ENCODE data around the gene ADIPOR2. TPM values are rescaled to one million over a fixed set of nuclear protein-coding genes. Genes with fewer than 3 reads are reported as not detected.
"Not testable (repeated sequence)": the region's sequence is repeated elsewhere in the genome, so short reads cannot be mapped to it uniquely, and the experiment has no call there.

ADIPOR2 gene
- total RNA-seq, 2 experiments from 2014 or later, result 31.1 to 34.8 TPM

DNA sequence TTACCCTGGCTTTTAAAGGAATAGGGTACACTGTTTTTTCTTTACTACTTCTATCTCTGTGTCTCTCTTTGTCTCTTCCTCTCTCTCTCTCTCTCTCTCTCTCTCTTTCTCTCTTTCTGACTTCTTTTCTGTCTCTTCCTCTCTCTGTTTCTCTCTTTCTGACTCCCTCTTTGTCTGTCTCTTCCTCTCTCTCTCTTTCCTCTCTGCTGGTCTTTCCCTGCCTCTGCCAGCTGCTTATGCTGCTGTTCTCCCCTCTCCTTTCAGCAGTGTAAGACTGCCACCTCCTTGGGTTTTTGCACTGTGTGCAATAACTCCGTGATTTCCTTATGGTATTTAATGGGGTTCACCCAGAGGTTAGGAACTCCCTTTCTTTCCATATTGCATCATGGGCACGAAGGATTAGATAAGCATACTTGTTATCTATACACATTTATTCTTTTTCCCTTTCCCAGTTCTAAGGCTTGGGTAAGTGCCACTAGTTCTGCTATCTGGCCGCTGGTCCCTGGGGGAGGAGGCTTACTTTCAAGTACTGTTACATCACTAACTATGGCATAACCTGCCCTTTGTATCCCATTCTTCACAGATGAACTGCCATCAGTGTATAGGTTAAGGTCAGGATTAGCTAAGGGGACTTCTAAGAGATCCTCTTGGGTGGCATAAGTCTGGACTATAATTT lies 20.8 kb downstream of the ADIPOR2 start:
- Mint-ChIP-seq H3K36me3 (ENCODE audit: low read depth) (peaks cover 34% of the 10 kb centered on the region), H3K4me1 (ENCODE audit: low read depth) (peaks cover 50% of the 10 kb centered on the region), H3K9me3 (peaks cover 13% of the 10 kb centered on the region)
- CTCF ChIA-PET; intact Hi-C loops (cut with micrococcal nuclease); H3K4me3 Mint-ChIP-seq; DNase-seq; H3K27me3 Mint-ChIP-seq (ENCODE audit: low read depth); H3K27ac Mint-ChIP-seq: not testable (repeated sequence)

DNA sequence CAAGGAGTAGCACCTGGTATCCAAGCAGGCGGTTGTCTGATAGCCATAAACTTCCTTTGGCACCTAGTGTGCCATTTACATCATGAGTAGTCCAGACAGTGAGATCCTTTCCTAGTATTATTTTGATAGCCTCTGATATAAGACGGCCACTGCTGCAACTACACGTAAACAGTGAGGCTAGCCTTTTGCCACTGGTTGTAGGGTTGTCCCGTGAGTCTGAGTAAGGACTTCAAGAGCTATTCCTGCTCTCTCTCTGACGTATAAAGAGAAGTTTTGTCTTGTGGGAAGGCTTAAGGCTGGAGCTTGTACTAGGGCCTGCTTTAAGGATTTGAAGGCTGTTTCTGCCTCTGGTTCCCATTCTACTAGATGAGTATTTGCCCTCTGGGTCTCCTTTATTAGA lies 21.4 kb downstream of the ADIPOR2 start:
- not testable (repeated sequence) for H3K27ac Mint-ChIP-seq

DNA sequence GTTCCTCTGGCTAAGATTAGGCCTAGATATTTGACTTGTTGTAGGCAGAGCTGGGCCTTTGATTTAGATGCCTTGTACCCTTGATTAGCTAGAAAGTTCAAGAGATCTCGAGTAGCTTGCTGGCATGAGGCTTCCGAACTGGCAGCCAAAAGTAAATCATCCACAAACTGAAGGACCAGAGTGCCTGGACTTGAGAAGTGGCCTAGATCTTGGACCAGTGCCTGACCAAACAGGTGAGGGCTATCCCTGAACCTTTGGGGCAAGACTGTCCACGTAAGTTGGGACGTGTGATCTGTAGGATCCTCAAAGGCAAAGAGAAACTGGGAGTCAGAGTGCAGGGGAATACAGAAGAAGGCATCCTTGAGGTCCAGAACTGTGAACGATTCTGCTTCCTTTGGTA lies 22.0 kb downstream of the ADIPOR2 start:
- H3K27me3 Mint-ChIP-seq (ENCODE audit: low read depth); H3K4me3 Mint-ChIP-seq; H3K27ac Mint-ChIP-seq; intact Hi-C loops (cut with micrococcal nuclease); DNase-seq; CTCF ChIA-PET: not testable (repeated sequence)
- Mint-ChIP-seq H3K4me1 (ENCODE audit: low read depth) (peaks cover 49% of the 10 kb centered on the region), H3K9me3 (peaks cover 13% of the 10 kb centered on the region), H3K36me3 (ENCODE audit: low read depth) (peaks cover 34% of the 10 kb centered on the region)

More for the DNA sequence above, 21.4 kb downstream of the ADIPOR2 start:
- H3K9me3 Mint-ChIP-seq, result peaks cover 13% of the 10 kb centered on the region
- H3K4me1 Mint-ChIP-seq (ENCODE audit: low read depth), result peaks cover 50% of the 10 kb centered on the region
- peaks cover 34% of the 10 kb centered on the region for H3K36me3 Mint-ChIP-seq (ENCODE audit: low read depth)
- H3K4me3 Mint-ChIP-seq; intact Hi-C loops (cut with micrococcal nuclease); CTCF ChIA-PET; DNase-seq; H3K27me3 Mint-ChIP-seq (ENCODE audit: low read depth): not testable (repeated sequence)

GRCh38 chr12:1713783-1714348 lies 23.0 kb downstream of the ADIPOR2 start:
- DNase-seq; H3K27ac Mint-ChIP-seq; CTCF ChIA-PET; H3K4me3 Mint-ChIP-seq; H3K27me3 Mint-ChIP-seq (ENCODE audit: low read depth); intact Hi-C loops (cut with micrococcal nuclease): not testable (repeated sequence)
- H3K36me3 Mint-ChIP-seq (ENCODE audit: low read depth), result peaks cover 34% of the 10 kb centered on the region
- H3K9me3 Mint-ChIP-seq, result peaks cover 13% of the 10 kb centered on the region
- peaks cover 46% of the 10 kb centered on the region for H3K4me1 Mint-ChIP-seq (ENCODE audit: low read depth)

- Mint-ChIP-seq H3K9me3 (peaks cover 13% of the 10 kb centered on the region), H3K4me1 (ENCODE audit: low read depth) (peaks cover 46% of the 10 kb centered on the region), H3K36me3 (ENCODE audit: low read depth) (peaks cover 35% of the 10 kb centered on the region)
- intact Hi-C loops (cut with micrococcal nuclease); H3K27me3 Mint-ChIP-seq (ENCODE audit: low read depth); H3K27ac Mint-ChIP-seq; CTCF ChIA-PET; H3K4me3 Mint-ChIP-seq: not testable (repeated sequence)
- peak; percentile 60 for DNase-seq
Measured at GRCh38 chr12:1715459-1715858, 24.6 kb downstream of the ADIPOR2 start.

- CTCF ChIA-PET, result no interaction called here
- H3K4me3 Mint-ChIP-seq, result no peak overlapping the region
- peaks cover 35% of the 10 kb centered on the region for H3K36me3 Mint-ChIP-seq (ENCODE audit: low read depth)
- peaks cover 40% of the 10 kb centered on the region for H3K4me1 Mint-ChIP-seq (ENCODE audit: low read depth)
- H3K27ac Mint-ChIP-seq, result no peak overlapping the region
- no peaks in the 10 kb centered on the region for H3K27me3 Mint-ChIP-seq (ENCODE audit: low read depth)
- peaks cover 13% of the 10 kb centered on the region for H3K9me3 Mint-ChIP-seq
- intact Hi-C loops (cut with micrococcal nuclease), result no loop called here
- DNase-seq, result no peak
Measured at GRCh38 chr12:1716215-1716862, 25.5 kb downstream of the ADIPOR2 start.

- H3K9me3 Mint-ChIP-seq, result peaks cover 13% of the 10 kb centered on the region
- CTCF ChIA-PET, result no interaction called here
- no peak overlapping the region for H3K27ac Mint-ChIP-seq
- H3K4me3 Mint-ChIP-seq, result no peak overlapping the region
- no peaks in the 10 kb centered on the region for H3K27me3 Mint-ChIP-seq (ENCODE audit: low read depth)
- peaks cover 35% of the 10 kb centered on the region for H3K36me3 Mint-ChIP-seq (ENCODE audit: low read depth)
- H3K4me1 Mint-ChIP-seq (ENCODE audit: low read depth), result peaks cover 40% of the 10 kb centered on the region
- no peak for DNase-seq
- intact Hi-C loops (cut with micrococcal nuclease), result no loop called here
Measured at GRCh38 chr12:1716911-1717310, 26.0 kb downstream of the ADIPOR2 start.

DNA sequence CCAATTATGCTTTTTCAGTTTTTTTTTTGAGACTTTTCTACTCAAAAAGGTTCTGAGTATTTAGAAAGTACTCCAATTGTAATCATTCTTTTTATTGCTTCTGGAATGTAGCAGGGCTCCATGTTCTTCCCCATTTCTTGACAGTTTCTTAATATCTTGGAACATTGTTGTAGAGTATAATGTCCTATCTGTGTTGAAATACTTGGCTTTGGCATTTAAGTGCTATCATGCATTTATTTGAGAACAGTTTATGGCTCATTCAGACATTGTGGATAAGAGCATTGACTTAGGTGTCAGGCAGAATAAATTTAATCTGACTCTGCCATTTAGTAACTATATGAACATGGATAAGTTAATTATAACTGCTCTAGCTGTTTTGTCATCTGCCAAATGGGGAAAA lies 28.3 kb downstream of the ADIPOR2 start:
- Mint-ChIP-seq H3K27me3 (ENCODE audit: low read depth) (no peaks in the 10 kb centered on the region), H3K9me3 (peaks cover 12% of the 10 kb centered on the region), H3K36me3 (ENCODE audit: low read depth) (peaks cover 22% of the 10 kb centered on the region), H3K4me3 (no peak overlapping the region), H3K27ac (no peak overlapping the region), H3K4me1 (ENCODE audit: low read depth) (peaks cover 42% of the 10 kb centered on the region)
- CTCF ChIA-PET, result interaction anchor here (1.0 kb wide), 1 partner anchor 66 kb away, joined by 5 read pairs; no protein-coding TSS in a partner anchor
- DNase-seq, result no peak
- intact Hi-C loops (cut with micrococcal nuclease), result no loop called here

DNA sequence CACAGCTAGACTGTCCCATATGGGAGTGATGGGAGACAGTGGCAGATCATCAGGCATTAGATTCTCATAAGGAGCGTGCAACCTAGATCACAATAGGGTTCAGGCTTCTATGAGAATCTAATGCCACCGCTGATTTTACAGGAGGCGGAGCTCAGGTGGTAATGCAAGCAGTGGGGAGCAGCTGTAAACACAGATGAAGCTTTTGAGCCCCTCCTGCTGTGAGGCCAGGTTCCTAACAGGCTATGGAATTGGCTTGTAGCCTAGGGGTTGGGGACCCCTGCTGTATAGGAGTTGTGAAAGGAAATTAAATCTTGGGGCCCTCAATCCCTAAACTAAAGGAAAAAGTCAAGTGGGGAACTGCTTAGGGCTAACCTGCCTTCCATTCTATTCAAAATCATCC lies 29.6 kb downstream of the ADIPOR2 start:
- Mint-ChIP-seq H3K4me3 (no peak overlapping the region), H3K27me3 (ENCODE audit: low read depth) (no peaks in the 10 kb centered on the region), H3K9me3 (peaks cover 6% of the 10 kb centered on the region), H3K36me3 (ENCODE audit: low read depth) (peaks cover 10% of the 10 kb centered on the region), H3K27ac (no peak overlapping the region), H3K4me1 (ENCODE audit: low read depth) (peaks cover 40% of the 10 kb centered on the region)
- no peak for DNase-seq
- intact Hi-C loops (cut with micrococcal nuclease), result no loop called here
- CTCF ChIA-PET, result no interaction called here

DNA sequence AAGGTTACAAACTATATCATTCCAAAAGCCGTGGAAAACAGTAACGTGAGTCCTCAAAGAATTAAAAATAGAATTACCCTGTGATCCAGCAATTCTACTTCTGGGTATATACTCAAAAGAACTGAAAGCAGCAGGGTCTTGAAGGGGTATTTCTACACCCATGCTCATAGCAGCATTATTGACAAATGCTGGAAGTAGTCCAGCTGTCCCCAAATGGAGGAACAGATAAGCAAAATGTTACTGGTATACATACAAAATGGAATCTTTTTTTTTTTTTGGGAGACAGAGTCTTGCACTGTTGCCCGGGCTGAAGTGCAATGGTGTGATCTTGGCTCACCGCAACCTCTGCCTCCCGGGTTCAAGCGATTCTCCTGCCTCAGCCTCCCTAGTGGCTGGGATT lies 32.9 kb downstream of the ADIPOR2 start:
- intact Hi-C loops (cut with micrococcal nuclease), result no loop called here
- CTCF ChIA-PET, result no interaction called here
- no peak overlapping the region for H3K27ac Mint-ChIP-seq
- H3K36me3 Mint-ChIP-seq (ENCODE audit: low read depth), result peaks cover 16% of the 10 kb centered on the region
- DNase-seq, result no peak
- H3K4me3 Mint-ChIP-seq, result no peak overlapping the region
- peaks cover 26% of the 10 kb centered on the region for H3K4me1 Mint-ChIP-seq (ENCODE audit: low read depth)
- peaks cover 2% of the 10 kb centered on the region for H3K9me3 Mint-ChIP-seq
- no peaks in the 10 kb centered on the region for H3K27me3 Mint-ChIP-seq (ENCODE audit: low read depth)

GRCh38 chr12:1724250-1724649 lies 33.4 kb downstream of the ADIPOR2 start:
- CTCF ChIA-PET, result interaction anchor here (0.6 kb wide), 1 partner anchor 53 kb away, joined by 3 read pairs; no protein-coding TSS in a partner anchor
- intact Hi-C loops (cut with micrococcal nuclease), result no loop called here
- Mint-ChIP-seq H3K4me3 (no peak overlapping the region), H3K36me3 (ENCODE audit: low read depth) (peaks cover 15% of the 10 kb centered on the region), H3K4me1 (ENCODE audit: low read depth) (peaks cover 24% of the 10 kb centered on the region), H3K27me3 (ENCODE audit: low read depth) (no peaks in the 10 kb centered on the region), H3K27ac (no peak overlapping the region), H3K9me3 (peaks cover 2% of the 10 kb centered on the region)
- no peak for DNase-seq

DNA sequence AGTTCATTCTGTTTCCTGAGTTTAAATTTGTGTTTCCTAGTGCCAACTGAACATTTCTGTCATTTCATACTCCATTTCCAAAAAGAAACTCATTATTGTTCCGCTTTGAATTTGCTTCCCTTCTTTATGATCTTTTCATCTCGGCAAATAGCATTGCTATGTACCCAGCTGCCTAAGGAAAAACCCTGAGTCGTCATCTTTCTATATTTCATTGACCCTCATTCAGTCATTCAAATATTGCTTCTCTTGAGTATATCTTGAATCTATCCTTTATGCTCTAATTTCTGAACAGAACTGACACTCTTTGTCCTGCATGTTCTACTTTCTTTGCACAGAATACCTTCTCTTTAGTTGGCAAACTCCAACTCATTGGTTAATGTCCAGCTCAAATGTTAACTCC lies 35.9 kb downstream of the ADIPOR2 start:
- DNase-seq, result no peak
- peaks cover 2% of the 10 kb centered on the region for H3K9me3 Mint-ChIP-seq
- H3K4me3 Mint-ChIP-seq, result no peak overlapping the region
- no peaks in the 10 kb centered on the region for H3K27me3 Mint-ChIP-seq (ENCODE audit: low read depth)
- CTCF ChIA-PET, result interaction anchor here (1.1 kb wide), 1 partner anchor 65 kb away, joined by 3 read pairs; no protein-coding TSS in a partner anchor
- no peak overlapping the region for H3K27ac Mint-ChIP-seq
- H3K4me1 Mint-ChIP-seq (ENCODE audit: low read depth), result peaks cover 17% of the 10 kb centered on the region
- peaks cover 20% of the 10 kb centered on the region for H3K36me3 Mint-ChIP-seq (ENCODE audit: low read depth)
- intact Hi-C loops (cut with micrococcal nuclease), result no loop called here
